Progenitor cell of endocrine pancreas (in vitro differentiated cells): ENCODE results near the gene IL12A. TPM values are rescaled to one million over a fixed set of nuclear protein-coding genes. Genes with fewer than 3 reads are reported as not detected.

ENCODE experiments used
- DNase-seq: peaks from one replicate; pipeline ENCODE4 v3.0.0; 2021; ENCODE audit warnings: low spot score; ENCODE audit not compliant: unreplicated experiment
- H3K27ac Mint-ChIP-seq: 2 replicates; pipeline ENCODE4 v1.8.0; 2021; ENCODE audit warnings: mild to moderate bottlenecking, moderate library complexity, mixed read lengths
- H3K27me3 Mint-ChIP-seq: 2 replicates; pipeline ENCODE4 v1.8.0; 2021; ENCODE audit warnings: mixed read lengths
- H3K36me3 Mint-ChIP-seq: 2 replicates; pipeline ENCODE4 v1.8.0; 2022; ENCODE audit warnings: mixed read lengths; ENCODE audit not compliant: insufficient read depth
- H3K4me1 Mint-ChIP-seq: 2 replicates; pipeline ENCODE4 v1.8.0; 2021; ENCODE audit warnings: low read depth, mixed read lengths
- H3K4me3 Mint-ChIP-seq: 2 replicates; pipeline ENCODE4 v1.8.0; 2021; ENCODE audit warnings: low read depth, mild to moderate bottlenecking, moderate library complexity, mixed read lengths
- H3K9me3 Mint-ChIP-seq: 2 replicates; pipeline ENCODE4 v1.8.0; 2021; ENCODE audit warnings: low read depth, mixed read lengths
- total RNA-seq: library from RNA; stranded (reverse); gene quantifications from 2 replicates; pipeline ENCODE4 v1.2.1, GENCODE V29; 2021
- TF ChIP-seq, protein P1 (sequence below): fragments of 200-600 bp; sonication (generic); IDR thresholded peaks from one replicate; pipeline ENCODE4 v1.5.0; 2021; ENCODE audit warnings: antibody characterized with exemption, mild to moderate bottlenecking; ENCODE audit not compliant: unreplicated experiment

IL12A gene
- total RNA-seq, 1 donor from 2014 or later = not detected

DNA sequence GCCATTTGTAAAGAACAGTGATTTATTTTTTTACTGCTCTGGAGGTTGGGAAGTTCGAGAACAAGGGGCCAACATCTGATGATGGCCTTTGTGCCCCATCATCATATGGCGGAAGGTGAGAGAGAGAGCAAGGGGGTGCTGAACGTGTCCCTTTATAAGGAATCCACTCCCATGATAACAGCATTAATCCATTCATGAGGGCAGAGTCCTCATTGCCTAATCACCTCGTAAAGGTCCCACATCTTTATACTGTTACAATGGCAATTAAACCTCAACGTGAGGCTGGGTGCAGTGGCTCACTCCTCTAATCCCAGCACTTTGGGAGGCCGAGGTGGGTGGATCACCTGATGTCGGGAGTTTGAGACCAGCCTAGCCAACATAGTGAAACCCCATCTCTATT, 8.3 kb downstream of the IL12A start:
- TF ChIP-seq, protein P1, sequence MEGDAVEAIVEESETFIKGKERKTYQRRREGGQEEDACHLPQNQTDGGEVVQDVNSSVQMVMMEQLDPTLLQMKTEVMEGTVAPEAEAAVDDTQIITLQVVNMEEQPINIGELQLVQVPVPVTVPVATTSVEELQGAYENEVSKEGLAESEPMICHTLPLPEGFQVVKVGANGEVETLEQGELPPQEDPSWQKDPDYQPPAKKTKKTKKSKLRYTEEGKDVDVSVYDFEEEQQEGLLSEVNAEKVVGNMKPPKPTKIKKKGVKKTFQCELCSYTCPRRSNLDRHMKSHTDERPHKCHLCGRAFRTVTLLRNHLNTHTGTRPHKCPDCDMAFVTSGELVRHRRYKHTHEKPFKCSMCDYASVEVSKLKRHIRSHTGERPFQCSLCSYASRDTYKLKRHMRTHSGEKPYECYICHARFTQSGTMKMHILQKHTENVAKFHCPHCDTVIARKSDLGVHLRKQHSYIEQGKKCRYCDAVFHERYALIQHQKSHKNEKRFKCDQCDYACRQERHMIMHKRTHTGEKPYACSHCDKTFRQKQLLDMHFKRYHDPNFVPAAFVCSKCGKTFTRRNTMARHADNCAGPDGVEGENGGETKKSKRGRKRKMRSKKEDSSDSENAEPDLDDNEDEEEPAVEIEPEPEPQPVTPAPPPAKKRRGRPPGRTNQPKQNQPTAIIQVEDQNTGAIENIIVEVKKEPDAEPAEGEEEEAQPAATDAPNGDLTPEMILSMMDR = no peak
- Mint-ChIP-seq H3K27ac (no peak overlapping the region), H3K4me1 (peaks cover 27% of the 10 kb centered on the region), H3K9me3 (peaks cover 2% of the 10 kb centered on the region), H3K4me3 (no peak overlapping the region), H3K36me3 (no peaks in the 10 kb centered on the region), H3K27me3 (peaks cover 16% of the 10 kb centered on the region)
- no peak for DNase-seq

DNA sequence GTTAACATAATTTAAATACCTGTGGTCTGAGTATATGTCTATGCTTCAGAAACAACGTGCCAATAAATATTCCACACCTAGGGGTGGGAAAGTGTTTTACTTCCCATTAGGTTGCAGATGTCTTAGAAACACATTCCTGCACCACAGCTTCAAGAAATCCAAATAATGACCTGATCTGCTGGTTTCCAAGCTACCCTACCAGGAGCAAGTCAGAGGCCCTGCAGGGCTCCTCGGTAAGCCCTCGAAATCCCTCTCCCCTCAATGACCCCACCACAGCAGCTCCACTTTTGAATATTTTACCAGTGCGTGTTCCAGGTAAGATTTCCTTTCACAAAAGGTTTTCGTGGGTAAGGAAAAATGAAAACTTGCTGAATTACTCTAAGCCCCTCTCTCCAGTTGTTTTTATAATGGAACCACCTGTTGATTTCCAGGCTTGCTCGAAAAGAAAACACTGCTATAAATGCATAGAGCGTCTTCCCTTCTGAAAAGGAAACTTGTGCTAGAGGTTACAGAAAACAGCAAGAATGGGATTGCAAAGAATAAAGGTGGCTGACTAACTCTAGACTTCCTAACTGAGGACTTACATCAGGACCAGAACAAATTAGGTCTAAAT, 12.6 kb downstream of the IL12A start:
- Mint-ChIP-seq H3K27ac (no peak overlapping the region), H3K27me3 (peaks cover 17% of the 10 kb centered on the region), H3K4me3 (no peak overlapping the region), H3K4me1 (peaks cover 5% of the 10 kb centered on the region), H3K36me3 (no peaks in the 10 kb centered on the region), H3K9me3 (no peaks in the 10 kb centered on the region)
- DNase-seq = no peak
- TF ChIP-seq, protein P1 = no peak

DNA sequence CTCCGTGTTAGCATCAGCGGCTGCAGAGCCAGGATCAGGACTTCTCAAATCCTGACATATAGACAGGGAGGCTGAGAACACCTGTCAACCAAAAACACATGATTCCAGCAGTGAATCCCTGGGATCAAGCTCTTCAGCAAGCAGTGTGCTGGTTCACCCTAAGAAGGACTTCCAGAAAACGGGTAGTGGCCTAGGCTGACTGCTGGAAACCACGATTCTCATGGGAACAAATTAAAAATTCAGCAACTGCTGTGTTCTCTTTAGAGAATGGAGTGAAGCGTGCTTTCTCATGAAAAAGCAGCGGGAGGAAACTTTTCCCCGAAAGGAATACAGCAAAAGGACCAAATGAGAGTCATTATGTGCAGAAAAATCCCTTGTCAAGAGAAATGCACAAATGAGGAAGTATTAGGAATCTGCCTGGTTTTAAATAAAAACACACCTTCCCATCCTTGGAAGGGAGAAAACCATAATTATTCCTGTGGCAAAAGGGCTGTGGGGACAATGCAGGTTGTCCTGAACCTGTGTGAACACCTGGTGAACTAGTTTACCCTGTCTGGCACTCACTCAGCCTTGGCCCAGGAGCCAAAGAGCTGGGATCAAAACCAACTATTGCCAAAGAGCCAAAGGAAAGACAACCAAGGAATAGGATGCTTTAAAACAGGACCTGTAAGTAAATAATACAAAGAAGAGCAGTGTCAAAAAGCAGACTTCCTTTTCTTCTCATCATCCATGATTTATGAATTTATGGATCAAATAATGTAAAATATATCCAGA, 13.4 kb downstream of the IL12A start:
- DNase-seq = no peak
- H3K4me1 Mint-ChIP-seq = peaks cover 3% of the 10 kb centered on the region
- no peak overlapping the region for H3K27ac Mint-ChIP-seq
- peaks cover 25% of the 10 kb centered on the region for H3K27me3 Mint-ChIP-seq
- H3K36me3 Mint-ChIP-seq = no peaks in the 10 kb centered on the region
- H3K9me3 Mint-ChIP-seq = no peaks in the 10 kb centered on the region
- TF ChIP-seq, protein P1 = no peak
- H3K4me3 Mint-ChIP-seq = no peak overlapping the region

DNA sequence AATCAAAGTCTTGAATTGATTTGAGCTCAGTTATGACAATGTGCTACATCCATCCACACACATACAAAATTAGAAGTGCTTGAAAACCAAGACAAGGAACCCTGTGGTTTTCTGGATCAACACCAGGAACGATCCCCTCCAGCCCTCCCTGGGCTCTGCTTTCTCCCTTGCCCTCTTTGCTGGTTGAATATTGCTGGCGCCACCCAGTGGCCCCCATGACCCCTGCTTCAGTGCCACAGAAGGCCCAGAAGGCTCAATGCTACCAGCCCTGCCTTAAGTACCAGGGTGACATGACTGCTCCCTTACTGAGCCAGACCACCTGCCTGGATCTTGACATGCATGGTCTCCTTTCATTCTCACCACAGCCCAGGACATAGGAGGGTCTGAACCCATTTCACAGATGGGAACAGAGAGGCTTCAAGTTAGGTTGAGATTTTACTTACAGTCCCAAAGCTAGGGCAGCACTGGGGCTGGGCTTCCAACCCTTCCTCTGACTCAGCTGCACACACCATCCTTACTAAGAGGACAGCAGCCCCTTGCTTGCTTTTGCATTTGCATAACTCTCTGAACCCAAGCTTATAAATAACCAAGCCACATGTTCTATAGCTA, 15.0 kb downstream of the IL12A start:
- DNase-seq = no peak
- Mint-ChIP-seq H3K36me3 (no peaks in the 10 kb centered on the region), H3K9me3 (no peaks in the 10 kb centered on the region), H3K4me3 (no peak overlapping the region), H3K27ac (no peak overlapping the region), H3K4me1 (peaks cover 3% of the 10 kb centered on the region), H3K27me3 (peaks cover 19% of the 10 kb centered on the region)
- TF ChIP-seq, protein P1 = peak; percentile 65

DNA sequence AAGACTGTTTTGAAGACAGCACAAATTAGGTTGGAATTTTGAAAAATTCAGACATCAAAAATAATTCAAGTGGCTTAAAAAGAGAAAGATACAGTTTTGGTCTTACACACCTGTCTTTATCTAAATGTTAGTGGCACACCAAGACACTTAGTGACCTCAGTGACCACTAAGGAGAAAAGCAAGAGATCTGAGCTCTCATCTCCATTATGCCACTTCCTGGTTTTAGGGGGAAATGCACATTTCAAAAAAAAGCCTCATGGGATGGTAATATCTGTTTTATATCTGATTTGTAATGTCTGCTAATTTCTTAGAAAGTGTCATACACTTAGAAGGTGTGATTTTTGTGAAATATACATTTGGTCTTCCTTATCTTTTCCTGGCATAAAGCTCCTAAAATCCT, 16.4 kb downstream of the IL12A start:
- Mint-ChIP-seq H3K4me1 (peaks cover 3% of the 10 kb centered on the region), H3K27me3 (peaks cover 19% of the 10 kb centered on the region), H3K36me3 (no peaks in the 10 kb centered on the region), H3K27ac (no peak overlapping the region), H3K4me3 (no peak overlapping the region), H3K9me3 (no peaks in the 10 kb centered on the region)
- TF ChIP-seq, protein P1 = no peak
- no peak for DNase-seq
